NB4 (cell line): Measurements from ENCODE around the gene HAVCR1.

Experiments used
- DNase-seq: peaks from one replicate; pipeline ENCODE4 v3.0.0; 2010; ENCODE audit warnings: low read depth
- H3K4me3 ChIP-seq: one replicate; pipeline ENCODE4 v1.5.1; 2011; ENCODE audit warnings: mild to moderate bottlenecking, low read depth, low read length, moderate library complexity
- CTCF ChIP-seq: IDR thresholded peaks from one replicate; pipeline ENCODE4 v1.5.1; 2012; ENCODE audit warnings: low read depth, low read length
- MYC ChIP-seq: IDR thresholded peaks from 2 replicates; pipeline ENCODE4 v1.6.1; 2011; ENCODE audit warnings: low read depth, low read length
- POLR2A ChIP-seq: IDR thresholded peaks from 2 replicates; pipeline ENCODE4 v1.6.1; 2011; ENCODE audit warnings: mild to moderate bottlenecking; ENCODE audit not compliant: insufficient read length; ENCODE audit errors: extremely low read depth
- TF ChIP-seq, protein P1 (sequence below): IDR thresholded peaks from 2 replicates; pipeline ENCODE4 v1.6.1; 2011; ENCODE audit warnings: low read depth, low read length

HAVCR1 gene

DNA sequence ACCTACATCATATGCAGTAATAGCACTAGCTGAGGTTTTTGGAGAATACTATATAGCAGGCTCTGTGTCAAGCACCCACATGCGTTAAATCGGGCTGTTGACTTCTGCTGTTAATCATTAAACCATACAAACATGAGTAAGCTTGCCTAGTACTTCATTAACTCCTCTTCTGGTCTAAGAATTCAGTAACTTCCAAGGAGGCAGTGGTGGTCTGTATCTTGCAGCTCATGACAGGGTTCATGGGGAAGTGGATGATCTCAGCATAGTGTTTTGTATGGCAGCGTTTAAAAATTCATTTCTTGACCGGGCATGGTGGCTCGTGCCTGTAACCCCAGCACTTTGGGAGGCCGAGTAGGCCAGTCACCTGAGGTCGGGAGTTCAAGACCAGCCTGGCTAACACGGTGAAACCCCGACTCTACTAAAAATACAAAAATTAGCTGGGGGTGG lies at the start of gene HAVCR1:
Gene HAVCR1 (minus strand): TSS at position 24 of the 447 bp plus-strand sequence. CDS start 1,173 bp downstream, outside the sequence.
- TF ChIP-seq MYC (no peak), POLR2A (no peak), CTCF (no peak)
- TF ChIP-seq, protein P1, sequence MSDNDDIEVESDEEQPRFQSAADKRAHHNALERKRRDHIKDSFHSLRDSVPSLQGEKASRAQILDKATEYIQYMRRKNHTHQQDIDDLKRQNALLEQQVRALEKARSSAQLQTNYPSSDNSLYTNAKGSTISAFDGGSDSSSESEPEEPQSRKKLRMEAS = no peak
- DNase-seq = no peak
- H3K4me3 ChIP-seq = no peak within 1 kb of the TSS

GRCh38 chr5:157107508-157107907 lies 48.6 kb upstream of the HAVCR1 start:
- TF ChIP-seq POLR2A (no peak), CTCF (no peak), MYC (no peak)
- TF ChIP-seq, protein P1 = no peak
- no peak overlapping the region for H3K4me3 ChIP-seq
- peak; percentile 46 for DNase-seq

- peak; percentile 79 for DNase-seq
- H3K4me3 ChIP-seq = no peak overlapping the region
Observed at GRCh38 chr5:157106630-157107461, 47.9 kb upstream of the HAVCR1 start.

DNA sequence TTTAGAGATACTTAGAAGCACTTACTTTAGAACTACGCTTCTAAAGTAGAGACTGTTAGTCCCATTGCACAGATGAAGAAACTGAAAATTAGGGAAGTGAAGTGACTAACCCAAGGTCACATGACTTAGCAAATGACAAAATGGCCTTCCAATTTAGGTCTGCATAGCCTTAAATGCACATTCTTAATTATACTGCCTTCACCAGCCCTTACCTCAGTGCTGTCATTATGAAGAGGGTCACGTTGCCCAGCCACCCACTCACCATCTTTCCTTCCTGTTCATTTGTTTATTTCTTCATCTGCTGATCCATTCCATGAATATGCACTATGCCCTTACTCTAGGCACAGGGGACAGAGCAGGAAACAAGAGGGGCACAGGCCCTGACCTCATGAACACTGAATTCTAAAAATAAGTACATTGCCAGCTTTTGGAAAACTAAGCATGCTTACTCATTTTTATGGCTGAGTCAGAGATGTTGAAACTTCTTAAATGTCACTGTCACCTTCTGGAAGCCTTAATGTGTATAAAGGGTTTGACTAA lies 41.3 kb upstream of the HAVCR1 start:
- H3K4me3 ChIP-seq = no peak overlapping the region
- peak; percentile 89 for DNase-seq
- TF ChIP-seq, protein P1 = 0 out of 2 replicates have a peak, but pooled peaks have one; percentile 25
- TF ChIP-seq MYC = peak; percentile 58; the same call in 1 of the 2 replicates
- no peak for TF ChIP-seq CTCF
- no peak for TF ChIP-seq POLR2A

More at GRCh38 chr5:157106630-157107461, 47.9 kb upstream of the HAVCR1 start:
- TF ChIP-seq CTCF = no peak
- no peak for TF ChIP-seq MYC
- TF ChIP-seq, protein P1 = no peak
- no peak for TF ChIP-seq POLR2A

DNA sequence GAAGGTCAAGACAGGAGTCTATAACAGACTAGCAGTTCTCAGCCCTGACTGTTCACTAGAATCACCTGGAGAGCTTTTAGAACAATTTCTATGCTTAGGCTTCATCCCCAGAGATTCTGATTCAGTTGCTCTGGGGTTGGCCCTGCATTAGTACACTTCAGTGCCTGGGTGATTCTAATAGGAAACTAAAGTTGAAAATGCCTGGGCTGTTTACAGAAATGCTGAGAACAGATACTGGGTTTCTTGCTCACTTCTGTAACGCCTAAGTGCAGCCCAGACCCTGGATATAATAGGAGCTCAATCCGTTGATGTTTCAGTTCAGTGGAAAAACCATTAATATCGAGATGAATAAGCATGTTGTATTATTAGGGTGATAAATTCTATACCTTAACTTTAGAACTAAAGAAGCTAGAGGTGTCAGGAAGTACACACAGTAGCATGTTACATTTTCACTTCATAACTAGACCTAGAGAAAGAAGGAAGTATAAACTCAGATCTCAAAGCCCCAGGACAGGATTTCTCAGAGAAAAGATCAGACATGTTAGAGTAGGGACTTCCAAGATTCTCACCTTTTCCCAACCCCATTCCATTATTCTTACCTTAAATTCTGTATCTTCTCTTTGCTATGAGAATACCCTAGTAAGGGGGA lies 29.6 kb upstream of the HAVCR1 start:
- no peak overlapping the region for H3K4me3 ChIP-seq
- no peak for DNase-seq

More for the DNA sequence above, 29.6 kb upstream of the HAVCR1 start:
- TF ChIP-seq, protein P1 = no peak
- TF ChIP-seq POLR2A = no peak
- TF ChIP-seq MYC = no peak
- TF ChIP-seq CTCF = no peak
